T-helper 17 cell (primary cell): ENCODE measurements around the gene GMCL2. TPM values are rescaled to one million over a fixed set of nuclear protein-coding genes. Genes with fewer than 3 reads are reported as not detected.
"Not testable (repeated sequence)": the region's sequence is repeated elsewhere in the genome, so short reads cannot be mapped to it uniquely, and the experiment has no call there.

ENCODE experiments used
- ATAC-seq: fragments of 150-1000 bp; cut with Tn5 transposase; 2 replicates; pipeline ENCODE4 v1.10.0; 2021; ENCODE audit warnings: mild to moderate bottlenecking, moderate library complexity
- DNase-seq, 3 donors: peaks; one replicate each; pipeline versions ENCODE4 v3.0.0 to v3.0.0-alpha.2; 2020 to 2021
- H3K9me3 ChIP-seq: one replicate; pipeline ENCODE4 v1.7.0; 2013; ENCODE audit warnings: low read length, mild to moderate bottlenecking; ENCODE audit not compliant: control insufficient read depth, poor library complexity, severe bottlenecking
- H3K27ac Mint-ChIP-seq: one replicate; pipeline ENCODE4 v1.8.0; 2022; ENCODE audit warnings: mild to moderate bottlenecking, moderate library complexity, mixed read lengths
- H3K27me3 Mint-ChIP-seq: one replicate; pipeline ENCODE4 v1.8.0; 2022; ENCODE audit warnings: mixed read lengths
- H3K36me3 Mint-ChIP-seq: one replicate; pipeline ENCODE4 v1.8.0; 2022; ENCODE audit warnings: low read depth, mixed read lengths
- H3K4me1 Mint-ChIP-seq: one replicate; pipeline ENCODE4 v1.8.0; 2022; ENCODE audit warnings: mild to moderate bottlenecking, mixed read lengths
- H3K4me3 Mint-ChIP-seq: one replicate; pipeline ENCODE4 v1.8.0; 2022; ENCODE audit warnings: mild to moderate bottlenecking, moderate library complexity, mixed read lengths
- total RNA-seq, 4 donors: library from RNA in 2 of 4; stranded (reverse) in 2 of 4; gene quantifications; one replicate each; pipeline ENCODE4 v1.2.3 and lab custom pipeline; 2022 to 2026

Gene GMCL2
- total RNA-seq, 2 donors from 2014 or later, result not detected

DNA sequence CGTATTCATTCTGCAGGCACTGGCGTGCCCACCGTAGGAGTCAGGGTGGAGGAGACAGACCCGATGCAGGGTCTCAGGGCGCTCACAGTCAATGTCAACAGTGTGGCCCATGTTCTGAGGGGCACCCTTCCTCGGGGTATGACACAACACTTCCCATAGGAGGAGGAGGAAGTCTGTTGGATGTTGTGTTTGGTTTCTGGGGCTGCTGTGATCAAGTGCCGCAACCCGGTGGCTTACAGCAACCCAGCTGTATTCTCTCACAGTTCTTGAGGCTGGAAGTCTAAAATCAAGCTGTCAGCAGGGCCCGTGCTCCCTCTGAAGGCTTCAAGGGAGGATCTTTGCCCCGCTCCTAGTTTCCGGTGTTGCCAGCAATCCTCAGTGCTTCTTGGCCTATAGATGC is 11.5 kb upstream of the GMCL2 start:
- Mint-ChIP-seq H3K27me3 (peaks cover 6% of the 10 kb centered on the region), H3K4me3 (no peak overlapping the region), H3K36me3 (no peaks in the 10 kb centered on the region), H3K4me1 (peaks cover 5% of the 10 kb centered on the region), H3K27ac (no peak overlapping the region)
- no peak for DNase-seq
- no peak for ATAC-seq
- no peaks in the 10 kb centered on the region for H3K9me3 ChIP-seq

DNA sequence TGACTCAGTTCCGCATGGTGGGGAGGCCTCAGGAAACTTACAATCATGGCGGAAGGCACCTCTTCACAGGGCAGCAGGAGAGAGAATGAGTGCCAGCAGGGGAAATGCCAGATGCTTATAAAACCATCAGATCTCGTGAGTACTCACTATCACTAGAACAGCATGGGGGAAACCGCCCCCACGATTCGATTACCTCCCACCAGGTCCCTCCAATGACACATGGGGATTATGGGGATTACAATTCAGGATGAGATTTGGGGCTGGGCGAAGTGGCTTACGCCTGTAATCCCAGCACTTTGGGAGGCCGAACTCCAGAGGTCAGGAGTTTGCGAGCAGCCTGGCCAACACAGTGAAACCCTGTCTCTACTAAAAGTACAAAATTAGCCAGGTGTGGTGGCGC is 11.0 kb upstream of the GMCL2 start:
- peaks cover 10% of the 10 kb centered on the region for H3K27me3 Mint-ChIP-seq
- ATAC-seq, DNase-seq, H3K4me1 Mint-ChIP-seq, H3K4me3 Mint-ChIP-seq, H3K9me3 ChIP-seq, H3K27ac Mint-ChIP-seq, H3K36me3 Mint-ChIP-seq: not testable (repeated sequence)

DNA sequence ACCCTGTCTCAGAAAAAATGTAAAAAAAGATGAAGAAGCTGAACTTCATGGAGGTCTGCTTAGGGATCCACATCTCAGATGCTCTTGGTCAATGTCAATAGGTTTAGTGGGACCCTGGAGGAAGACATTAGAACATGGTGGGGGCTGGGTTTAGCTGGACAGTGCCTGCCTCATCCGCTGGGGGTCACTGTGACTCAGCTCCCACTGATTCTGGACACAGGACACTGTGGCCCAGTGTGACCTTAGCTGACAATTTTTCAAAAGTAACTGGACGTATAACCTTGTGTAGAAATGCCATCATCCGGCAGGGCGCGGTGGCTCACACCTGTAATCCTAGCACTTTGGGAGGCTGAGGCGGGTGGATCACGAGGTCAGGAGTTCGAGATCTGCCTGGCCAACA is 9.8 kb upstream of the GMCL2 start:
- Mint-ChIP-seq H3K27me3 (peaks cover 14% of the 10 kb centered on the region), H3K36me3 (peaks cover 3% of the 10 kb centered on the region), H3K27ac (no peak overlapping the region), H3K4me3 (no peak overlapping the region), H3K4me1 (peaks cover 10% of the 10 kb centered on the region)
- ATAC-seq (no peak), DNase-seq (no peak)
- H3K9me3 ChIP-seq, result no peaks in the 10 kb centered on the region

DNA sequence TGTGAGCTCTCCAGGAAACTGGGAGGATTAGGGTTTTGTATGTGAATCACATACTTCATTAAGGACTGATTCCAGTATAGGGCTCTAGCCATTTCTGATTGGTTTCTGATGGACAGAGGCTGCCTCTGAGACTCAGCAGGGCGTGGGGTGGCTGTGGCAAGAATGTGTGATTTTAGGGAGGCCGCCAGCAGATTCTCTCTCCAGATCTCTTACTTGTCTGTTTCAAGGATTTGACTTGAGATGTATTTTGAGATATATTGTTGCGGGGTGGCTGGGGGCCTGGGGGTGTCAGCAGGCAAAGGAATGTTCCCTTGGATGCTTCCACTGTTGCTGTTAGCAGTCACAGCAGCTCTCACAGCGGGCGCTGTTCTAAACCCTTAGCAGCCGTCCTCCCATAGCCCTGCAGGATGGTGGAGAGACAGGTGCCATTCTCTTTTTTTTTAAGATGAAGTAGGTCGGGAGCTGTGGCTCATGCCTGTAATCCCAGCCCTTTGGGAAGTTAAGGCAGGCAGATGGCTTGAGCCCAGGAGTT is 9.2 kb upstream of the GMCL2 start:
- Mint-ChIP-seq H3K36me3 (peaks cover 3% of the 10 kb centered on the region), H3K4me1 (peaks cover 10% of the 10 kb centered on the region), H3K27ac (no peak overlapping the region), H3K4me3 (no peak overlapping the region), H3K27me3 (peaks cover 14% of the 10 kb centered on the region)
- ATAC-seq (no peak), DNase-seq (no peak)
- no peaks in the 10 kb centered on the region for H3K9me3 ChIP-seq

DNA sequence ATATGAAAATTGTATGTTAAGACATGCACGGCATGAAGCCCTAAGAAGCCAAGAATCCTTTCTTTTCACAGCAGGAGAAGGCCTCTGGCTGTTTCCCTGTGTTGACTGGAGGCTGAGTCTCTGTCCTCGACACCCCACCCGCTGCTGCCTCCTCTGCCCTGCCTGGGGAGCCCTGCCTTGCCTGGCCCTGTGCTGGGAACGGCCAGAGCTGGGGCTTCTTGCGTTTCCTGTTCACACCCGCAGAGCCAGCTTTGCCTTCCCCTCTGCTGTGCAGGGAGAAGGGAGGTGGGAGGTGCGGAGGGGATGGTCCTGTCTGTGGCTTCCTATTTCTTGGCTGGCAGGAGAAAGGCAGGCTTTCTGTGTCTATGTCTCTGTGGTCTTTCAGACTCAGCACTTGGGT is 6.9 kb upstream of the GMCL2 start:
- Mint-ChIP-seq H3K4me1 (peaks cover 10% of the 10 kb centered on the region), H3K36me3 (peaks cover 3% of the 10 kb centered on the region), H3K27me3 (peaks cover 15% of the 10 kb centered on the region), H3K4me3 (no peak overlapping the region), H3K27ac (no peak overlapping the region)
- no peak for DNase-seq
- ATAC-seq, result peak; percentile 20
- H3K9me3 ChIP-seq, result no peaks in the 10 kb centered on the region

DNA sequence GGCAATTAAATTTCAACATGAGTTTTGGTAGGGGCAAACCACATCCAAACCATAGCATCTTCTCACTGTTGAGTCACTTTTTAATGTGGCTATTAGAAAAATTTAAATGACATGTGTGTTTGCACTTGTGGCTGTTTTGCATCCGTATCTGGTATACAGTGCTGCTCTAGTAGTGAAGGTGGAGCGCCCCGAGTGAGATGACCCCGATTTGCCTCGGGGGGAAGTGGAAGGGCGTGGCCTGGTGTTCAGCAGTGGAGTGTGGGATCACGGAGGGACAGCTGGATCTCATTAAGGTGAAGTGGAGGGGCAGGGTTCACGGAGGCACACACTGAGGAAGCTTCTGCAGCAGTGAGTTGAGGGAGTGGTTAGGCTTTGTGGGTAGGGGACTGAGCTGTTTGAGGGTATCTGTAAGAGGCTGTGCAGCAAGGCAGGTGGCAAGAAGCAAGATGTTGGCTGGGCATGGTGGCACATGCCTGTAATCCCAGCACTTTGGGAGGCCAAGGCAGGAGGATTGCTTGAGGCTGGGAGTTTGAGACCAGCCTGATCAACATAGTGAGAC is 6.2 kb upstream of the GMCL2 start:
- no peak for ATAC-seq
- no peak for DNase-seq
- peaks cover 3% of the 10 kb centered on the region for H3K36me3 Mint-ChIP-seq
- no peak overlapping the region for H3K4me3 Mint-ChIP-seq
- no peaks in the 10 kb centered on the region for H3K9me3 ChIP-seq
- peak overlapping the region; percentile 74 for H3K27ac Mint-ChIP-seq
- peaks cover 22% of the 10 kb centered on the region for H3K27me3 Mint-ChIP-seq
- peaks cover 12% of the 10 kb centered on the region for H3K4me1 Mint-ChIP-seq

DNA sequence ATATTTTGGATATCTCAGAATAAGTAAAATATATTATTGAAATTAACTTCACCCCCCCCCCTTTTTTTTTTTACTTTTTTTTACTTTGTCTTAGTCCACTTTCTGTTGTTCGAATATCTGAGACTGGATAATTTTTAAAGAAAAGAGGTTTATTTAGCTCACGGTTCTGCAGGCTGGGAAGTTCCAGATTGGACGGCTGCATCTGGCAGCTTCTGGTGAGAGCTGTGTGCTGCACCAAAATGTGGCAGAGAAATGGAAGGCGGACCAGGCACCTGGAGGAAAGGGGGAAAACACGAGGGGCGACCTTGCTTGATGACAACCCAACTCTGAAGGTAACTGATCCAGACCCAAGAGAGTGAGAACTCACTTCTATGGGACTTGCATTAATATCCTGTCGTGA is 5.6 kb upstream of the GMCL2 start:
- H3K9me3 ChIP-seq, result no peaks in the 10 kb centered on the region
- Mint-ChIP-seq H3K27me3 (peaks cover 22% of the 10 kb centered on the region), H3K4me1 (peaks cover 12% of the 10 kb centered on the region), H3K27ac (peak overlapping the region; percentile 74), H3K4me3 (no peak overlapping the region), H3K36me3 (peaks cover 3% of the 10 kb centered on the region)
- ATAC-seq, result no peak
- DNase-seq, result no peak

DNA sequence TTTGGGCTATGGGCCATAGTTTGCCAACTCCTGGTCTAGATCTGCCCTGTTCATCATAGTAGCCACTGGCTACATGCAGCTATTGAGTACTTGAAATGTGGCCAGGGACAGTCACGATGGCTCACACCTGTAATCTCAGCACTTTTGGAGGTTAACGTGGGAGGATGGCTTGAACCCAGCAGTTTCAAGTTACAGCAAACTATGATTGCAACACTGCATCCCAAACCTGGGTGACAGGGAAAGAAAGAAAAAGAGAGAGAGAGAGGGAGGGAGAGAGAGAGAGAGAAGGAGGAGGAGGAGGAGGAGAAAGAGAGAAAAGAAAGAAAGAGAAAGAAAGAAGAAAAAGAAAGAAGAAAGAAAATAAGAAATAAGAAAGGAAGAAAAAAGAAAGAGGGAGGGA is 5.1 kb upstream of the GMCL2 start:
- no peak overlapping the region for H3K27ac Mint-ChIP-seq
- peaks cover 3% of the 10 kb centered on the region for H3K36me3 Mint-ChIP-seq
- ATAC-seq (no peak), DNase-seq (no peak)
- H3K9me3 ChIP-seq, result no peaks in the 10 kb centered on the region
- H3K27me3 Mint-ChIP-seq, result peaks cover 22% of the 10 kb centered on the region
- peaks cover 12% of the 10 kb centered on the region for H3K4me1 Mint-ChIP-seq
- H3K4me3 Mint-ChIP-seq, result no peak overlapping the region

DNA sequence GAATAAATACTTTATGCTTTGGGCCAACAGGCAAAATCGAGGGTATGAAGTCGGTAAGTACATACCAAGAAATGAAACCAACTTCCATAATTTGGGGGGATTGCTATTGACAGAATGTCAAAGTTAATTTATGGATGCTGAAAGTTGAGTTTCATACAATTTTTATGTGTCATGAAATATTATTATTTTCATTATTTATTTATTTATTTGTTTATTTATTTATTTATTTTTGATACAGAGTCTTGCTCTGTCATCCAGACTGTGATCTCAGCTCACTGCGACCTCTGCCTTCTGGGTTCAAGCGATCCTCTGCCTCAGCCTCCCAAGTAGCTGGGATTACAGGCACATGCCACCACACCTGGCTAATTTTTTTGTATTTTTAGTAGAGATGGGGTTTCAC is 4.5 kb upstream of the GMCL2 start:
- Mint-ChIP-seq H3K4me1 (peaks cover 12% of the 10 kb centered on the region), H3K36me3 (peaks cover 3% of the 10 kb centered on the region), H3K27me3 (peaks cover 22% of the 10 kb centered on the region), H3K27ac (no peak overlapping the region), H3K4me3 (no peak overlapping the region)
- H3K9me3 ChIP-seq, result no peaks in the 10 kb centered on the region
- DNase-seq, result no peak
- no peak for ATAC-seq

DNA sequence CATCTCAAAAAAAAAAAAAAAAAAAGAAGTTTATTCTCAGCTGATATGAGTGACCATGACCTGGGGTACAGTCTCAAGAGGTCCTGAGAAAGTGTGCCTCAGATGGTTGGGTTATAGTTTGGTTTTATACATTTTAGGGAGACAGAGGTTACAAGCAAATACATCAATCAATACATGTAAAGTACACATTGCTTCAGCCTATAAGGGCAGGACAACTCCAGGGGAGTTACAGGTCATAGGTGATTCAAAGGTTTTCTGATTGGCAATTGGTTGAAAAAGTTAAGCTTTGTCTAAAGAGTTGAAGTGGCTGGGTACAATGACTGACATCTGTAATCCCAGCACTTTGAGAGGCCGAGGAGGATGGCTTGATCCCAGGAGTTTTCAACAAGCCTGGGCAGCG is 2.3 kb upstream of the GMCL2 start:
- DNase-seq (no peak), ATAC-seq (no peak)
- no peak overlapping the region for H3K4me3 Mint-ChIP-seq
- H3K27me3 Mint-ChIP-seq, result peaks cover 17% of the 10 kb centered on the region
- H3K27ac Mint-ChIP-seq, result peak overlapping the region; percentile 3
- H3K36me3 Mint-ChIP-seq, result peaks cover 3% of the 10 kb centered on the region
- H3K4me1 Mint-ChIP-seq, result peaks cover 12% of the 10 kb centered on the region
- H3K9me3 ChIP-seq, result no peaks in the 10 kb centered on the region

DNA sequence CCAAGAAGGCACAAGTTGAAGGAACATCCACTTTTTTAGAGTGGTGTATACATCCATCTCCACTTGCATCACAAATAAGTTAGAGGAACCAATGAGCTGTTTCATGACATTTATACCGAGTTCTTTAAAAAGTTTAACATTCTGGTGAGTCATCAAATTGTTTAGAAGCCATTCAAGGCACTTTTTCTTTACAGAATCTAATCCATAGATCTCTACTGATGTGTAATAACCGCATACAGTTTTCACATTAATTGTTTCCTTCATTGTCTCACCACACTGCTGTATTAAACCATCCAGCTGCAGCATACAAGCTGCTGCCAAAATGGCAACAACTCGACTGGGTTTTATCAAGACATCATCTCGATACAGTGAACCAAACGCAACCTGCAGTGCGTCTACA is 744 bp downstream of the GMCL2 start:
- Mint-ChIP-seq H3K27ac (no peak overlapping the region), H3K36me3 (no peaks in the 10 kb centered on the region), H3K27me3 (peaks cover 8% of the 10 kb centered on the region), H3K4me3 (no peak overlapping the region), H3K4me1 (peaks cover 5% of the 10 kb centered on the region)
- H3K9me3 ChIP-seq, result no peaks in the 10 kb centered on the region
- ATAC-seq (no peak), DNase-seq (no peak)

DNA sequence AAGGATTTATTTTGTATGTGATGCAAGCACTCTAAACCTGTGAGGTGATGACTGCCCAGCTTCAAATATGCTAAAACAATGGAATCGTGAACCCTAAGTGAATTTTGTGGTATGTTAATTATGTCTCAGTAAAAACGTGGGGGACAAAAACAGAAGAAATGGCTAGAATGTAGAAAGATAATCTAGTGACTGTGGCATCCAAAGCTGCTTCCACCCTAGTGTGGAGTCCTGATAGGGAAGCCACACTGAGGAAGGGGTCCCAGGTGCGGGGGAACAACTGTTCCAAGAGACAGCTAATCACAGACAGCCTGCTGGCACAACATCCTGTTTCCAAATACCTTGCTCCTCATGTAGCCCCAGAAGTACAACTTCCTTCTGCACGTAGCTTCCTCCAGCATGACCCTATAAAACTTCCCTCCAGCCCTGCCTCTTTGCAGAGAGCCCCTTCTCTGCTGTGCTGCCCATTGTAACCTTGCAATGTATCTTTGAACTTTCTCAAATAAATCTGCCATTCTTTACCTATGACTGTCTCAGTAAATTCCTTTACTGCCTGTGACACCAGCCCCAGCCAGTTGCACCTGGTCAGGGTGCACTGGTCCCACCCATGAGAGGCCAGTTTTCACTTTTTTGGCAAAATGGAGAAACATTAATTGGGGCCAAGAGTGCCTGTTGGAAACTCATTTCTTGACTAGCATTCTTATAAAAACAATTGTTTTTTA is 4.9 kb downstream of the GMCL2 start:
- peaks cover 3% of the 10 kb centered on the region for H3K4me1 Mint-ChIP-seq
- no peak overlapping the region for H3K4me3 Mint-ChIP-seq
- peaks cover 2% of the 10 kb centered on the region for H3K36me3 Mint-ChIP-seq
- H3K9me3 ChIP-seq, result no peaks in the 10 kb centered on the region
- no peak overlapping the region for H3K27ac Mint-ChIP-seq
- ATAC-seq (no peak), DNase-seq (no peak)
- peaks cover 27% of the 10 kb centered on the region for H3K27me3 Mint-ChIP-seq

DNA sequence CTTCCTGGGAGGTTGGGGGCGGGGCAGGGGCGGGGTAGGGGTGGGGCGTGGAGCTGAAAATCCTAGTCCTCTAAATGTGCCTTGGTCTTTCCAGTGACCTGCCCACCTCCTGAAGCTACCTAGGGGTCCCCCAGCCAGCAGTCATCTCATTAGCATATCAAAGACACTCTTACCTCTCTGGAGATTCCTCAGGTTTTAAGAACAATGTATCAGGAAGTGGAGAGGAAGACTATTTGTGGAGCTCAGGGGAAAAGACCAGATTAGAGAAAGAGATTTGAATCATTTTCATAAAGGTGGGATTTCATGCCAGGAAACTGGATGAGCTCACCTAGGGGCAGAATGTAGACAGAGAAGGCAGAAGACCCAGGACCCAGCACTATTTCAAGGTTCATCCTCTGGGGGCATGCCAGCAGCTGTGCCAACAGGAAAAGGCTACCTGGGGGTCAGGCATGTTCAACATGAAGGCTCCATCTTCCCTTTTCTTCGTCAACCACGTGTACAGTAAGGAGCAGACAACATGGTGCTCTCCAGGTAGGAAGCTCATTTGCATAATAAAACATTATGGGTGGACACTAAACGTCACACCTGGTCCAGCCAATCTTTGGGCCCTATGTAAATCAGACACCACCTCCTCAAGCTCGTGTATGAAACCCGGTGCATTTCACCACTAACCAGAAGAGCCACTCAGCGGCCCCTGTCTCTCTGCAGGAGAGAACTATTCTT is 6.9 kb downstream of the GMCL2 start:
- H3K4me3 Mint-ChIP-seq, result no peak overlapping the region
- ATAC-seq (no peak), DNase-seq (no peak)
- peaks cover 27% of the 10 kb centered on the region for H3K27me3 Mint-ChIP-seq
- no peaks in the 10 kb centered on the region for H3K9me3 ChIP-seq
- H3K36me3 Mint-ChIP-seq, result peaks cover 2% of the 10 kb centered on the region
- no peak overlapping the region for H3K27ac Mint-ChIP-seq
- peaks cover 3% of the 10 kb centered on the region for H3K4me1 Mint-ChIP-seq
